Activated CD4-positive, alpha-beta T cell treated with anti-CD3 and anti-CD28 coated beads, Interleukin-2, amount 10 ng/mL, durations not matched to agents 24 days and 14 days (primary cell): Measurements from ENCODE around the gene RGS7. TPM values are rescaled to one million over a fixed set of nuclear protein-coding genes. Genes with fewer than 3 reads are reported as not detected.

Source experiments
- DNase-seq: peaks from one replicate; pipeline ENCODE4 v3.0.0; 2022
- H3K27ac Mint-ChIP-seq: one replicate; pipeline ENCODE4 v1.8.0; 2022; ENCODE audit warnings: mild to moderate bottlenecking, mixed read lengths
- H3K27me3 Mint-ChIP-seq: one replicate; pipeline ENCODE4 v1.8.0; 2022; ENCODE audit warnings: mixed read lengths
- H3K36me3 Mint-ChIP-seq: one replicate; pipeline ENCODE4 v1.8.0; 2022; ENCODE audit warnings: low read depth, mild to moderate bottlenecking, mixed read lengths
- H3K4me1 Mint-ChIP-seq: one replicate; pipeline ENCODE4 v1.8.0; 2021; ENCODE audit warnings: mixed read lengths
- H3K4me3 Mint-ChIP-seq: one replicate; pipeline ENCODE4 v1.8.0; 2022; ENCODE audit warnings: mild to moderate bottlenecking, moderate library complexity, mixed read lengths
- H3K9me3 Mint-ChIP-seq: one replicate; pipeline ENCODE4 v1.8.0; 2021; ENCODE audit warnings: mixed read lengths
- intact Hi-C: fragments of 100-400 bp; cut with micrococcal nuclease; formaldehyde crosslinking; loops from one replicate; pipeline ENCODE4 v1.15.1; 2023
- total RNA-seq: library from RNA; stranded (reverse); gene quantifications from 2 replicates; pipeline ENCODE4 v1.2.3, GENCODE V29; 2022

Gene RGS7
- total RNA-seq, 1 donor from 2014 or later, result not detected

GRCh38 chr1:241272828-241273227 lies 84.2 kb downstream of the RGS7 start:
- intact Hi-C loops, result no loop called here
- Mint-ChIP-seq H3K27me3 (no peaks in the 10 kb centered on the region), H3K4me3 (no peak overlapping the region), H3K9me3 (peaks cover 15% of the 10 kb centered on the region), H3K27ac (no peak overlapping the region), H3K36me3 (no peaks in the 10 kb centered on the region), H3K4me1 (no peaks in the 10 kb centered on the region)
- DNase-seq, result no peak

- Mint-ChIP-seq H3K36me3 (no peaks in the 10 kb centered on the region), H3K4me3 (no peak overlapping the region), H3K9me3 (peaks cover 12% of the 10 kb centered on the region), H3K27ac (no peak overlapping the region), H3K27me3 (no peaks in the 10 kb centered on the region), H3K4me1 (no peaks in the 10 kb centered on the region)
- DNase-seq, result no peak
- intact Hi-C loops, result no loop called here
Measured at GRCh38 chr1:241271427-241271826, 85.6 kb downstream of the RGS7 start.

- Mint-ChIP-seq H3K4me3 (no peak overlapping the region), H3K36me3 (no peaks in the 10 kb centered on the region), H3K27ac (no peak overlapping the region), H3K27me3 (no peaks in the 10 kb centered on the region), H3K9me3 (peaks cover 12% of the 10 kb centered on the region), H3K4me1 (no peaks in the 10 kb centered on the region)
- intact Hi-C loops, result no loop called here
- DNase-seq, result no peak
Measured at GRCh38 chr1:241270016-241270415, 87.0 kb downstream of the RGS7 start.

- no peaks in the 10 kb centered on the region for H3K4me1 Mint-ChIP-seq
- no peak overlapping the region for H3K27ac Mint-ChIP-seq
- no peaks in the 10 kb centered on the region for H3K36me3 Mint-ChIP-seq
- DNase-seq, result no peak
- intact Hi-C loops, result no loop called here
- no peaks in the 10 kb centered on the region for H3K27me3 Mint-ChIP-seq
- no peak overlapping the region for H3K4me3 Mint-ChIP-seq
- peaks cover 12% of the 10 kb centered on the region for H3K9me3 Mint-ChIP-seq
Measured at GRCh38 chr1:241269116-241269515, 87.9 kb downstream of the RGS7 start.

GRCh38 chr1:241266121-241266520 lies 90.9 kb downstream of the RGS7 start:
- Mint-ChIP-seq H3K4me3 (no peak overlapping the region), H3K36me3 (no peaks in the 10 kb centered on the region), H3K9me3 (no peaks in the 10 kb centered on the region), H3K27me3 (no peaks in the 10 kb centered on the region), H3K27ac (no peak overlapping the region), H3K4me1 (no peaks in the 10 kb centered on the region)
- no peak for DNase-seq
- intact Hi-C loops, result no loop called here

GRCh38 chr1:241265428-241265827 lies 91.6 kb downstream of the RGS7 start:
- H3K27me3 Mint-ChIP-seq, result no peaks in the 10 kb centered on the region

GRCh38 chr1:241263346-241263745 lies 93.7 kb downstream of the RGS7 start:
- H3K36me3 Mint-ChIP-seq, result no peaks in the 10 kb centered on the region
- H3K4me1 Mint-ChIP-seq, result no peaks in the 10 kb centered on the region
- no peak for DNase-seq
- H3K9me3 Mint-ChIP-seq, result no peaks in the 10 kb centered on the region
- intact Hi-C loops, result no loop called here
- H3K27me3 Mint-ChIP-seq, result no peaks in the 10 kb centered on the region
- H3K4me3 Mint-ChIP-seq, result no peak overlapping the region
- H3K27ac Mint-ChIP-seq, result no peak overlapping the region

More at GRCh38 chr1:241265428-241265827, 91.6 kb downstream of the RGS7 start:
- no peaks in the 10 kb centered on the region for H3K36me3 Mint-ChIP-seq
- H3K27ac Mint-ChIP-seq, result no peak overlapping the region
- H3K9me3 Mint-ChIP-seq, result no peaks in the 10 kb centered on the region
- intact Hi-C loops, result no loop called here
- H3K4me1 Mint-ChIP-seq, result no peaks in the 10 kb centered on the region
- no peak for DNase-seq
- H3K4me3 Mint-ChIP-seq, result no peak overlapping the region

GRCh38 chr1:241253471-241253870 lies 103.5 kb downstream of the RGS7 start:
- no peak for DNase-seq
- no peaks in the 10 kb centered on the region for H3K36me3 Mint-ChIP-seq
- no peaks in the 10 kb centered on the region for H3K4me1 Mint-ChIP-seq
- H3K4me3 Mint-ChIP-seq, result no peak overlapping the region
- H3K27ac Mint-ChIP-seq, result no peak overlapping the region
- no peaks in the 10 kb centered on the region for H3K27me3 Mint-ChIP-seq
- peaks cover 9% of the 10 kb centered on the region for H3K9me3 Mint-ChIP-seq
- intact Hi-C loops, result no loop called here

GRCh38 chr1:241250465-241250864 lies 106.5 kb downstream of the RGS7 start:
- intact Hi-C loops, result no loop called here
- no peaks in the 10 kb centered on the region for H3K36me3 Mint-ChIP-seq
- H3K9me3 Mint-ChIP-seq, result peaks cover 14% of the 10 kb centered on the region
- no peaks in the 10 kb centered on the region for H3K27me3 Mint-ChIP-seq
- H3K27ac Mint-ChIP-seq, result no peak overlapping the region
- H3K4me1 Mint-ChIP-seq, result no peaks in the 10 kb centered on the region
- H3K4me3 Mint-ChIP-seq, result no peak overlapping the region
- DNase-seq, result no peak

- no peak overlapping the region for H3K27ac Mint-ChIP-seq
- no peaks in the 10 kb centered on the region for H3K27me3 Mint-ChIP-seq
- intact Hi-C loops, result no loop called here
- H3K4me1 Mint-ChIP-seq, result no peaks in the 10 kb centered on the region
- H3K4me3 Mint-ChIP-seq, result no peak overlapping the region
- H3K9me3 Mint-ChIP-seq, result peaks cover 4% of the 10 kb centered on the region
- H3K36me3 Mint-ChIP-seq, result no peaks in the 10 kb centered on the region
- DNase-seq, result no peak
Measured at GRCh38 chr1:241240069-241240468, 116.9 kb downstream of the RGS7 start.

- Mint-ChIP-seq H3K9me3 (no peaks in the 10 kb centered on the region), H3K4me1 (no peaks in the 10 kb centered on the region), H3K36me3 (no peaks in the 10 kb centered on the region), H3K4me3 (no peak overlapping the region), H3K27ac (no peak overlapping the region), H3K27me3 (no peaks in the 10 kb centered on the region)
- intact Hi-C loops, result no loop called here
- DNase-seq, result no peak
Measured at GRCh38 chr1:241237873-241238272, 119.1 kb downstream of the RGS7 start.

GRCh38 chr1:241235256-241235897 lies 121.6 kb downstream of the RGS7 start:
- Mint-ChIP-seq H3K27me3 (no peaks in the 10 kb centered on the region), H3K27ac (no peak overlapping the region), H3K9me3 (no peaks in the 10 kb centered on the region), H3K4me1 (no peaks in the 10 kb centered on the region), H3K4me3 (no peak overlapping the region), H3K36me3 (no peaks in the 10 kb centered on the region)
- intact Hi-C loops, result no loop called here
- no peak for DNase-seq

GRCh38 chr1:241229711-241230110 lies 127.3 kb downstream of the RGS7 start:
- Mint-ChIP-seq H3K4me3 (no peak overlapping the region), H3K27ac (no peak overlapping the region), H3K9me3 (peaks cover 4% of the 10 kb centered on the region), H3K4me1 (no peaks in the 10 kb centered on the region), H3K36me3 (no peaks in the 10 kb centered on the region), H3K27me3 (no peaks in the 10 kb centered on the region)
- intact Hi-C loops, result no loop called here
- no peak for DNase-seq

GRCh38 chr1:241229216-241229615 lies 127.8 kb downstream of the RGS7 start:
- Mint-ChIP-seq H3K27me3 (no peaks in the 10 kb centered on the region), H3K27ac (no peak overlapping the region), H3K9me3 (peaks cover 4% of the 10 kb centered on the region), H3K4me3 (no peak overlapping the region), H3K36me3 (no peaks in the 10 kb centered on the region), H3K4me1 (no peaks in the 10 kb centered on the region)
- intact Hi-C loops, result no loop called here
- DNase-seq, result no peak

- Mint-ChIP-seq H3K4me1 (no peaks in the 10 kb centered on the region), H3K4me3 (no peak overlapping the region), H3K36me3 (no peaks in the 10 kb centered on the region), H3K27ac (no peak overlapping the region), H3K27me3 (no peaks in the 10 kb centered on the region), H3K9me3 (peaks cover 4% of the 10 kb centered on the region)
- intact Hi-C loops, result no loop called here
- no peak for DNase-seq
Measured at GRCh38 chr1:241228339-241228738, 128.7 kb downstream of the RGS7 start.
